Transverse colon (tissue), 4 donors: Measurements from ENCODE around the gene ENOX1.

Experiments used
- EP300 ChIP-seq: sonication (generic); formaldehyde crosslinking; IDR thresholded peaks from one replicate; pipeline ENCODE4 v1.6.1; 2017; ENCODE audit warnings: antibody characterized with exemption, low read depth
- POLR2A ChIP-seq: fragments of 450-650 bp; IDR thresholded peaks from one replicate; pipeline ENCODE4 v1.6.1; 2016; ENCODE audit warnings: antibody characterized with exemption, mild to moderate bottlenecking, moderate library complexity
- POLR2AphosphoS5 ChIP-seq, 3 donors: sonication (generic); formaldehyde crosslinking; IDR thresholded peaks; one replicate each; pipeline ENCODE4 v1.6.1; 2016; ENCODE audit warnings: antibody characterized with exemption in 3 of 3
- TF ChIP-seq, protein P1 (sequence below), 5 experiments: fragments of 200-600 bp in 3 of 5; fragments of 450-650 bp in 2 of 5; sonication (generic) in 3 of 5; IDR thresholded peaks; 1 replicate in 2 of 5; 2 replicates in 3 of 5; pipeline ENCODE4 v1.5.1; 2016 to 2017; ENCODE audit warnings: antibody characterized with exemption in 5 of 5, inconsistent platforms in 3 of 5, mild to moderate bottlenecking in 2 of 5, moderate library complexity in 1 of 5

DNA sequence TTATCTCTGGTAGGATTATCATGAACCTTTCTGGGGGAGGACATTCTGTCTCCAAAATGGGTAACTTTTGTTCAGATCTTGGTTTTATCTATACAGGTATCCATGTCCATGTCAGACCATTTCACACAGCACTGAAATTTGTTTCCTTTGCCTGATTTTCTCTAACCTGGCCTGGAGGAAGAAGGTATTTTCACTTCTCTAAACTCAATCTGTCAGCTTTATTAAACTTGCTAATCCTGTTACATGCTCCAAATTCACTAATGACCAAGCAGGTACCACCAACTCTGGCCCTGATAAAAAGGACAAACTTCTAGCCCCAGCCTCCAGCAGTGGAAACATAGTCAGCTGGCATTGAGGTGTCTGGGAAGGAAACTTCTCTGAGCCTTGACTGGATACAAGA, 529.0 kb downstream of the ENOX1 start:
- TF ChIP-seq, protein P1, sequence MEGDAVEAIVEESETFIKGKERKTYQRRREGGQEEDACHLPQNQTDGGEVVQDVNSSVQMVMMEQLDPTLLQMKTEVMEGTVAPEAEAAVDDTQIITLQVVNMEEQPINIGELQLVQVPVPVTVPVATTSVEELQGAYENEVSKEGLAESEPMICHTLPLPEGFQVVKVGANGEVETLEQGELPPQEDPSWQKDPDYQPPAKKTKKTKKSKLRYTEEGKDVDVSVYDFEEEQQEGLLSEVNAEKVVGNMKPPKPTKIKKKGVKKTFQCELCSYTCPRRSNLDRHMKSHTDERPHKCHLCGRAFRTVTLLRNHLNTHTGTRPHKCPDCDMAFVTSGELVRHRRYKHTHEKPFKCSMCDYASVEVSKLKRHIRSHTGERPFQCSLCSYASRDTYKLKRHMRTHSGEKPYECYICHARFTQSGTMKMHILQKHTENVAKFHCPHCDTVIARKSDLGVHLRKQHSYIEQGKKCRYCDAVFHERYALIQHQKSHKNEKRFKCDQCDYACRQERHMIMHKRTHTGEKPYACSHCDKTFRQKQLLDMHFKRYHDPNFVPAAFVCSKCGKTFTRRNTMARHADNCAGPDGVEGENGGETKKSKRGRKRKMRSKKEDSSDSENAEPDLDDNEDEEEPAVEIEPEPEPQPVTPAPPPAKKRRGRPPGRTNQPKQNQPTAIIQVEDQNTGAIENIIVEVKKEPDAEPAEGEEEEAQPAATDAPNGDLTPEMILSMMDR (IDR thresholded peaks at IDR 0.05): no peak
- TF ChIP-seq POLR2A (no peak), EP300 (no peak), POLR2AphosphoS5 (IDR thresholded peaks at IDR 0.05) (no peak)
